ENCODE results near the gene ENTPD7. TPM values are rescaled to one million over a fixed set of nuclear protein-coding genes. Genes with fewer than 3 reads are reported as not detected.

ENTPD7 gene
- total and polyA plus RNA-seq, 9 of the 15 experiments (the other 6 are each of a cell fraction or from before 2014, with no cell fraction given), result 1.4 to 13.9 (median 8.5) TPM

DNA sequence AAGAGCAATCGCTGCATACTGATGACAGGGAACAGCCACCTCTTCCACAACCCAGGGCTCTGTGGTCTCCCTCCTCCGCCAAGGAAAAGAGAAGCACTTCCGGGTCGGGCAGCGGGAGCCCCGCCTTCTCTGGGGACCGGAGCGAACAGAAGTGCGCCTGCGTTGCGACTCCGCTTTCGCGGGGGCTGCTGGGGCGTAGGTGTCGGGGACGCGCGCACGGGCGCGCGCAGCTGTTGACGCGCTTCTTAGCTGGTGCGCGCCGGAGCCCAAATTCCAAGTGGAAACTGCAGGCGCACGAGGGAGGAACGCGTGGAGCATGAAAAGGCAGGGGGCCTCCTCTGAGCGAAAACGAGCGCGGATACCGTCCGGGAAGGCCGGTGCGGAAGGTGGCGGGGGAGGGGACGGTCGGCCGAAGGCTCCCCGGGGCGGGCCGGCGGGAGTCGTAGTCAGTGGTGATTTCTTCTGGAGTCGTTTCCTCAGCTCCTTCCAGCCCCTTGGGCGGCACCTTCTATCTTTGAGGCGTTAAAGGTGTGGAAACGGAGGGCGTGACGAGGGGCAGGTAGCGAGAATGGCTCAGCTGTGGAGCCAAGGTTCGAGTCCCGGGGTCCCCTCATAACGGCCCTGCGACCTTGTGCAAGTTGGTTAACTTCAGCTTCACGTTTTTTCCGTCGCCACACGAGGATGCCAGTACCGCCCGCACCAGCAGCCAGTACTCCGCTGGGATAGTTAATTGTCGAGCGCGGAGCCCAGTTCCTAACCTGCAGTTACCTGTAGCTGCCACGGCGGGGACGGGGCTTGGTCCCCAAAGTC is 72.9 kb downstream of the ENTPD7 start, which contains the start of the genes COX15 and CUTC (continued):
- TF ChIP-seq, protein P1, sequence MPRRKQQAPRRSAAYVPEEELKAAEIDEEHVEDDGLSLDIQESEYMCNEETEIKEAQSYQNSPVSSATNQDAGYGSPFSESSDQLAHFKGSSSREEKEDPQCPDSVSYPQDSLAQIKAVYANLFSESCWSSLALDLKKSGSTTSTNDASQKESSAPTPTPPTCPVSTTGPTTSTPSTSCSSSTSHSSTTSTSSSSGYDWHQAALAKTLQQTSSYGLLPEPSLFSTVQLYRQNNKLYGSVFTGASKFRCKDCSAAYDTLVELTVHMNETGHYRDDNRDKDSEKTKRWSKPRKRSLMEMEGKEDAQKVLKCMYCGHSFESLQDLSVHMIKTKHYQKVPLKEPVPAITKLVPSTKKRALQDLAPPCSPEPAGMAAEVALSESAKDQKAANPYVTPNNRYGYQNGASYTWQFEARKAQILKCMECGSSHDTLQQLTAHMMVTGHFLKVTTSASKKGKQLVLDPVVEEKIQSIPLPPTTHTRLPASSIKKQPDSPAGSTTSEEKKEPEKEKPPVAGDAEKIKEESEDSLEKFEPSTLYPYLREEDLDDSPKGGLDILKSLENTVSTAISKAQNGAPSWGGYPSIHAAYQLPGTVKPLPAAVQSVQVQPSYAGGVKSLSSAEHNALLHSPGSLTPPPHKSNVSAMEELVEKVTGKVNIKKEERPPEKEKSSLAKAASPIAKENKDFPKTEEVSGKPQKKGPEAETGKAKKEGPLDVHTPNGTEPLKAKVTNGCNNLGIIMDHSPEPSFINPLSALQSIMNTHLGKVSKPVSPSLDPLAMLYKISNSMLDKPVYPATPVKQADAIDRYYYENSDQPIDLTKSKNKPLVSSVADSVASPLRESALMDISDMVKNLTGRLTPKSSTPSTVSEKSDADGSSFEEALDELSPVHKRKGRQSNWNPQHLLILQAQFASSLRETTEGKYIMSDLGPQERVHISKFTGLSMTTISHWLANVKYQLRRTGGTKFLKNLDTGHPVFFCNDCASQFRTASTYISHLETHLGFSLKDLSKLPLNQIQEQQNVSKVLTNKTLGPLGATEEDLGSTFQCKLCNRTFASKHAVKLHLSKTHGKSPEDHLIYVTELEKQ (CRISPR knock-in tag; IDR thresholded peaks at IDR 0.05), result no peak
- TF ChIP-seq ZNF696 (CRISPR knock-in tag; conservative IDR thresholded peaks at IDR 0.05) (no peak), ZSCAN32 (CRISPR knock-in tag; IDR thresholded peaks at IDR 0.05) (no peak), ZNF75A (CRISPR knock-in tag; IDR thresholded peaks at IDR 0.05) (no peak), MAZ (CRISPR knock-in tag; conservative IDR thresholded peaks at IDR 0.05 in 1 of 2, IDR thresholded peaks at IDR 0.05 in 1 of 2) (peak; percentile 65 to 69), SNRNP70 (optimal IDR thresholded peaks at IDR 0.05; ENCODE audit: low read depth, low read length) (no peak), TOE1 (IDR thresholded peaks at IDR 0.05; ENCODE audit: borderline replicate concordance) (no peak), TOE1 (CRISPR knock-in tag; IDR thresholded peaks at IDR 0.05; ENCODE audit: borderline replicate concordance, low read depth) (no peak), PHB (CRISPR knock-in tag; IDR thresholded peaks at IDR 0.05) (no peak), BCL6 (CRISPR knock-in tag; IDR thresholded peaks at IDR 0.05) (no peak), PTTG1 (tag; IDR thresholded peaks at IDR 0.05; ENCODE audit: low read depth) (no peak)
- TF ChIP-seq, protein P2, sequence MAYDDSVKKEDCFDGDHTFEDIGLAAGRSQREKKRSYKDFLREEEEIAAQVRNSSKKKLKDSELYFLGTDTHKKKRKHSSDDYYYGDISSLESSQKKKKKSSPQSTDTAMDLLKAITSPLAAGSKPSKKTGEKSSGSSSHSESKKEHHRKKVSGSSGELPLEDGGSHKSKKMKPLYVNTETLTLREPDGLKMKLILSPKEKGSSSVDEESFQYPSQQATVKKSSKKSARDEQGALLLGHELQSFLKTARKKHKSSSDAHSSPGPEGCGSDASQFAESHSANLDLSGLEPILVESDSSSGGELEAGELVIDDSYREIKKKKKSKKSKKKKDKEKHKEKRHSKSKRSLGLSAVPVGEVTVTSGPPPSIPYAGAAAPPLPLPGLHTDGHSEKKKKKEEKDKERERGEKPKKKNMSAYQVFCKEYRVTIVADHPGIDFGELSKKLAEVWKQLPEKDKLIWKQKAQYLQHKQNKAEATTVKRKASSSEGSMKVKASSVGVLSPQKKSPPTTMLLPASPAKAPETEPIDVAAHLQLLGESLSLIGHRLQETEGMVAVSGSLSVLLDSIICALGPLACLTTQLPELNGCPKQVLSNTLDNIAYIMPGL (CRISPR knock-in tag; IDR thresholded peaks at IDR 0.05), result no peak
- TF ChIP-seq, protein P3, sequence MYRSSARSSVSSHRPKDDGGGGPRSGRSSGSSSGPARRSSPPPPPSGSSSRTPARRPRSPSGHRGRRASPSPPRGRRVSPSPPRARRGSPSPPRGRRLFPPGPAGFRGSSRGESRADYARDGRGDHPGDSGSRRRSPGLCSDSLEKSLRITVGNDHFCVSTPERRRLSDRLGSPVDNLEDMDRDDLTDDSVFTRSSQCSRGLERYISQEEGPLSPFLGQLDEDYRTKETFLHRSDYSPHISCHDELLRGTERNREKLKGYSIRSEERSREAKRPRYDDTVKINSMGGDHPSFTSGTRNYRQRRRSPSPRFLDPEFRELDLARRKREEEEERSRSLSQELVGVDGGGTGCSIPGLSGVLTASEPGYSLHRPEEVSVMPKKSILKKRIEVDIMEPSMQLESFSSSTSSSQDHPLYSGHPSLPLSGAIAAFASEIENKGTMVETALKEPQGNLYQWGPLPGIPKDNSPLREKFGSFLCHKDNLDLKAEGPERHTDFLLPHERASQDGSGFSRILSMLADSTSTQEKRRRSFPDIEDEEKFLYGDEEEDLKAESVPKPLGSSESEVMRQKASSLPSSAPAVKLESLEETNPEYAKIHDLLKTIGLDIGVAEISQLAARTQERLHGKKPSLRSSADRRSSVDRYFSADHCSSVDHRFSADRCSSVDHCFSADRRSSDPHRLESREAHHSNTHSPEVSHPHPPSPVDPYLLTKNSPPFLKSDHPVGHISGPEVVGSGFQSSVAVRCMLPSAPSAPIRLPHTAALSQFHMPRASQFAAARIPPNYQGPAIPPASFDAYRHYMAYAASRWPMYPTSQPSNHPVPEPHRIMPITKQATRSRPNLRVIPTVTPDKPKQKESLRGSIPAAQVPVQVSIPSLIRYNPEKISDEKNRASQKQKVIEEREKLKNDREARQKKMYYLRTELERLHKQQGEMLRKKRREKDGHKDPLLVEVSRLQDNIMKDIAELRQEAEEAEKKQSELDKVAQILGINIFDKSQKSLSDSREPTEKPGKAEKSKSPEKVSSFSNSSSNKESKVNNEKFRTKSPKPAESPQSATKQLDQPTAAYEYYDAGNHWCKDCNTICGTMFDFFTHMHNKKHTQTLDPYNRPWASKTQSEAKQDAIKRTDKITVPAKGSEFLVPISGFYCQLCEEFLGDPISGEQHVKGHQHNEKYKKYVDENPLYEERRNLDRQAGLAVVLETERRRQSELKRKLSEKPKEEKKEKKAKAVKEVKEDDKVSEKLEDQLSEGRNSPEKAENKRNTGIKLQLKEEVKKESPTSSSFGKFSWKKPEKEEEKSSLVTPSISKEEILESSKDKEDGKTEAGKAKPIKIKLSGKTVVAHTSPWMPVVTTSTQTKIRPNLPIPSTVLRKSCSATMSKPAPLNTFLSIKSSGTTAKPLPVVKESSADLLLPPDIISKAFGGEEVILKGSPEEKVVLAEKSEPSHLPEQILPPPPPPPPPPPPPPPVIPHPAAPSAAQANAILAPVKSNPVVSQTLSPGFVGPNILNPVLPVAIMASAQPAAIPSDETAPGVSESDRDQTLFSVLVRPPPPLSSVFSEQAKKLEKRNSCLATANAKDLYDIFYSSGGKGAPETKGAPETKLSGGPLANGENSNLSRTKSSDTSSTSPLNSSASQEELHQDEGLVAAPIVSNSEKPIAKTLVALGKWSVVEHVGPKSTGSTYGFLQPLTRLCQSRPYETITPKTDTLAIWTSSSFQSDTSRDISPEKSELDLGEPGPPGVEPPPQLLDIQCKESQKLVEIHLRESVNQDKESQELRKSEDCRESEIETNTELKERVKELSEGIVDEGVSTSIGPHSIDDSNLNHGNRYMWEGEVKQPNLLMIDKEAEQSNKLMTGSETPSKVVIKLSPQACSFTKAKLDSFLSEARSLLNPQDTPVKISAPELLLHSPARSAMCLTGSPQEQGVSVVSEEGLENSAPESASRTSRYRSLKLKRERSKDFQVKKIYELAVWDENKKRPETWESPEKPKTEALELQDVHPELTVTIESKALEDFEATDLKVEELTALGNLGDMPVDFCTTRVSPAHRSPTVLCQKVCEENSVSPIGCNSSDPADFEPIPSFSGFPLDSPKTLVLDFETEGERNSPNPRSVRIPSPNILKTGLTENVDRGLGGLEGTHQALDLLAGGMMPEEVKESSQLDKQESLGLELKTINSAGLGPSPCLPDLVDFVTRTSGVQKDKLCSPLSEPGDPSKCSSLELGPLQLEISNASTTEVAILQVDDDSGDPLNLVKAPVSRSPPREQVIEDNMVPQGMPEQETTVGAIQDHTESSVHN (IDR thresholded peaks at IDR 0.05; ENCODE audit: borderline replicate concordance in 1 of 2, low read depth in 1 of 2), result no peak
